ENCODE results near the gene TIPIN. TPM values are rescaled to one million over a fixed set of nuclear protein-coding genes. Genes with fewer than 3 reads are reported as not detected.

Gene TIPIN
- total and polyA plus RNA-seq, 2 of the 8 experiments (the other 6 are each of a cell fraction or from before 2014, with no cell fraction given), result 8.5 to 24.7 TPM

DNA sequence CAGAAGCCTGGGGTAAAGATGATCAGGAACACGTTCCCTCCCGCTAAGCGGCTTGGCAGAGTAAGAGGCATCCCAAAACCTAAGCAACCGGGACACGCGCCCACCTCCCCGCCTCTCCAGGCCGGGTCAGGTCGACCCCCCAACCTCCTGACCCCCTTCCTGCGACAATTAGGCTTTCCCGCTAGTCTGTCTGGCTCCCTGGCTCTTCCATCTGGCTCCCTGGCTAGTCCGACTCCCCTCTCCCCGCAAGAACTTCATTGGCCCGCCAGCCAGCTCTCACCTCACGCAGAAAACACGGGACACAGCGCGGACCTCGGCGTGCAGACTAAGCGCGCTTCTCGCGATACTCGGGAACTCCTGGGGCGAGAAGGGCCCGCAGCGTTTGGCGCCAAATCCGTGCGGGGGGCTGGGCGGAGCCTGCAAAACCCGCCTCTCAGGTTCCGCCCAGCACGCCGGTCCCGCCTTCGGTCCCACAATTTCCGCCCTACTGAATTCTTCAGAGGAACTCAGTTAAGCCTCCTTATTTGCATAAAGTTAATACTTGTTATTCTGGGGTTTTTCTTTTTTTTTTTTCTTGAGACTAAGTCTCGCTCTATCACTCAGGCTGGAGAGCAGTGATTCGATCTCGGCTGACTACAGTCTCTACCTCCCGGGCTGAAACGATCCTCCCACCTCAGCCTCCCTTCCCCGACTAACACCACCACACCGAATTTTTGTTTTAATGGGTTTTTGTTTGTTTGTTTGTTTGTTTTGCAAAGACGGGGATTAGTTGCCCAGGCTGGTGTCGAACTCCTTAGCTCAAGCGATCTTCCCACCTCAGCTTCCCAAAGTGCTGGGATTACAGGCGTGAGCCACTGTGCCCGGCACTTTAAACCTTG is at the start of gene TIPIN (continued):
- TF ChIP-seq POU5F1 (IDR thresholded peaks at IDR 0.05; ENCODE audit: low read depth, low read length) (no peak), SP2 (IDR thresholded peaks at IDR 0.05; ENCODE audit: low read length) (no peak), CBX8 (IDR thresholded peaks at IDR 0.05; ENCODE audit: borderline replicate concordance, low read depth, low read length) (no peak), TAF1 (IDR thresholded peaks at IDR 0.05; ENCODE audit: low read depth, low read length) (peak; percentile 91), BCL11A (IDR thresholded peaks at IDR 0.05; ENCODE audit: low read depth in 2 of 2, low read length in 2 of 2) (no peak), RNF2 (IDR thresholded peaks at IDR 0.05; ENCODE audit: borderline replicate concordance, low read depth, low read length, missing control alignments, poor library complexity, severe bottlenecking) (no peak), HDAC6 (IDR thresholded peaks at IDR 0.05; ENCODE audit: low read depth, low read length) (no peak), KDM4A (IDR thresholded peaks at IDR 0.05; ENCODE audit: low read depth, low read length, severe bottlenecking) (peak; percentile 99), CTBP2 (IDR thresholded peaks at IDR 0.05; ENCODE audit: borderline replicate concordance, insufficient read depth, insufficient read length, low read length) (peak; percentile 34), CBX5 (IDR thresholded peaks at IDR 0.05; ENCODE audit: low read depth, low read length) (no peak), SP1 (IDR thresholded peaks at IDR 0.05; ENCODE audit: low read depth, low read length) (no peak), ASH2L (IDR thresholded peaks at IDR 0.05; ENCODE audit: low read length) (peak; percentile 80), TCF12 (IDR thresholded peaks at IDR 0.05; ENCODE audit: low read depth, low read length) (no peak), BRCA1 (IDR thresholded peaks at IDR 0.05; ENCODE audit: low read depth, low read length) (peak; percentile 97), SRF (IDR thresholded peaks at IDR 0.05; ENCODE audit: low read depth, low read length) (no peak), TBP (IDR thresholded peaks at IDR 0.05; ENCODE audit: low read depth, low read length) (peak; percentile 85), EP300 (IDR thresholded peaks at IDR 0.05; ENCODE audit: borderline replicate concordance in 1 of 2, low read depth in 2 of 2, low read length in 2 of 2) (no peak), BACH1 (IDR thresholded peaks at IDR 0.05; ENCODE audit: low read length) (peak; percentile 60; the same call in 1 of the 2 replicates), SIN3A (conservative IDR thresholded peaks at IDR 0.05 in 1 of 2, IDR thresholded peaks at IDR 0.05 in 1 of 2; ENCODE audit: low read depth in 1 of 2, low read length in 2 of 2) (0 out of 4 replicates have a peak, but pooled peaks of 1 of the 2 experiments have one; percentile 63), KDM5A (IDR thresholded peaks at IDR 0.05; ENCODE audit: low read length) (no peak)
- TF ChIP-seq, protein P1, sequence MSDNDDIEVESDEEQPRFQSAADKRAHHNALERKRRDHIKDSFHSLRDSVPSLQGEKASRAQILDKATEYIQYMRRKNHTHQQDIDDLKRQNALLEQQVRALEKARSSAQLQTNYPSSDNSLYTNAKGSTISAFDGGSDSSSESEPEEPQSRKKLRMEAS (IDR thresholded peaks at IDR 0.05), result peak; percentile 79
- TF ChIP-seq, protein P2, sequence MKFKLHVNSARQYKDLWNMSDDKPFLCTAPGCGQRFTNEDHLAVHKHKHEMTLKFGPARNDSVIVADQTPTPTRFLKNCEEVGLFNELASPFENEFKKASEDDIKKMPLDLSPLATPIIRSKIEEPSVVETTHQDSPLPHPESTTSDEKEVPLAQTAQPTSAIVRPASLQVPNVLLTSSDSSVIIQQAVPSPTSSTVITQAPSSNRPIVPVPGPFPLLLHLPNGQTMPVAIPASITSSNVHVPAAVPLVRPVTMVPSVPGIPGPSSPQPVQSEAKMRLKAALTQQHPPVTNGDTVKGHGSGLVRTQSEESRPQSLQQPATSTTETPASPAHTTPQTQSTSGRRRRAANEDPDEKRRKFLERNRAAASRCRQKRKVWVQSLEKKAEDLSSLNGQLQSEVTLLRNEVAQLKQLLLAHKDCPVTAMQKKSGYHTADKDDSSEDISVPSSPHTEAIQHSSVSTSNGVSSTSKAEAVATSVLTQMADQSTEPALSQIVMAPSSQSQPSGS (IDR thresholded peaks at IDR 0.05; ENCODE audit: low read length), result peak; percentile 88
